Type B pancreatic cell (in vitro differentiated cells): ENCODE results near the gene KCNA4. TPM values are rescaled to one million over a fixed set of nuclear protein-coding genes. Genes with fewer than 3 reads are reported as not detected.

Source experiments
- DNase-seq: peaks from one replicate; pipeline ENCODE4 v3.0.0; 2021; ENCODE audit warnings: mixed read lengths; ENCODE audit not compliant: unreplicated experiment; ENCODE audit errors: extremely low spot score
- H3K27ac Mint-ChIP-seq: 2 replicates; pipeline ENCODE4 v1.8.0; 2021; ENCODE audit warnings: mild to moderate bottlenecking, mixed read lengths
- H3K27me3 Mint-ChIP-seq: 2 replicates; pipeline ENCODE4 v1.8.0; 2021; ENCODE audit warnings: mixed read lengths
- H3K36me3 Mint-ChIP-seq: 2 replicates; pipeline ENCODE4 v1.8.0; 2021; ENCODE audit warnings: mixed read lengths
- H3K4me1 Mint-ChIP-seq: one replicate; pipeline ENCODE4 v1.8.0; 2021; ENCODE audit warnings: mixed read lengths; ENCODE audit not compliant: unreplicated experiment
- H3K4me3 Mint-ChIP-seq: 2 replicates; pipeline ENCODE4 v1.8.0; 2021; ENCODE audit warnings: mild to moderate bottlenecking, mixed read lengths
- H3K9me3 Mint-ChIP-seq: 2 replicates; pipeline ENCODE4 v1.8.0; 2021; ENCODE audit warnings: mixed read lengths
- total RNA-seq: library from RNA; stranded (reverse); gene quantifications from 2 replicates; pipeline ENCODE4 v1.2.1, GENCODE V29; 2021; ENCODE audit warnings: low replicate concordance
- TF ChIP-seq, protein P1 (sequence below): fragments of 200-600 bp; sonication (generic); conservative IDR thresholded peaks from 2 replicates; pipeline ENCODE4 v1.5.0; 2021; ENCODE audit warnings: antibody characterized with exemption, mild to moderate bottlenecking

Gene KCNA4
- total RNA-seq, 1 donor from 2014 or later = 2.1 TPM

- H3K4me3 Mint-ChIP-seq = no peak overlapping the region
- H3K9me3 Mint-ChIP-seq = no peaks in the 10 kb centered on the region
- H3K36me3 Mint-ChIP-seq = no peaks in the 10 kb centered on the region
- H3K27ac Mint-ChIP-seq = no peak overlapping the region
- no peaks in the 10 kb centered on the region for H3K4me1 Mint-ChIP-seq
- TF ChIP-seq, protein P1, sequence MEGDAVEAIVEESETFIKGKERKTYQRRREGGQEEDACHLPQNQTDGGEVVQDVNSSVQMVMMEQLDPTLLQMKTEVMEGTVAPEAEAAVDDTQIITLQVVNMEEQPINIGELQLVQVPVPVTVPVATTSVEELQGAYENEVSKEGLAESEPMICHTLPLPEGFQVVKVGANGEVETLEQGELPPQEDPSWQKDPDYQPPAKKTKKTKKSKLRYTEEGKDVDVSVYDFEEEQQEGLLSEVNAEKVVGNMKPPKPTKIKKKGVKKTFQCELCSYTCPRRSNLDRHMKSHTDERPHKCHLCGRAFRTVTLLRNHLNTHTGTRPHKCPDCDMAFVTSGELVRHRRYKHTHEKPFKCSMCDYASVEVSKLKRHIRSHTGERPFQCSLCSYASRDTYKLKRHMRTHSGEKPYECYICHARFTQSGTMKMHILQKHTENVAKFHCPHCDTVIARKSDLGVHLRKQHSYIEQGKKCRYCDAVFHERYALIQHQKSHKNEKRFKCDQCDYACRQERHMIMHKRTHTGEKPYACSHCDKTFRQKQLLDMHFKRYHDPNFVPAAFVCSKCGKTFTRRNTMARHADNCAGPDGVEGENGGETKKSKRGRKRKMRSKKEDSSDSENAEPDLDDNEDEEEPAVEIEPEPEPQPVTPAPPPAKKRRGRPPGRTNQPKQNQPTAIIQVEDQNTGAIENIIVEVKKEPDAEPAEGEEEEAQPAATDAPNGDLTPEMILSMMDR = no peak
- H3K27me3 Mint-ChIP-seq = peaks cover 14% of the 10 kb centered on the region
- no peak for DNase-seq
Measured at GRCh38 chr11:30009060-30009459, 7.8 kb downstream of the KCNA4 start.

GRCh38 chr11:30006876-30007275 is 10.0 kb downstream of the KCNA4 start:
- no peak overlapping the region for H3K27ac Mint-ChIP-seq
- H3K4me1 Mint-ChIP-seq = no peaks in the 10 kb centered on the region
- no peak overlapping the region for H3K4me3 Mint-ChIP-seq
- H3K9me3 Mint-ChIP-seq = no peaks in the 10 kb centered on the region
- H3K36me3 Mint-ChIP-seq = no peaks in the 10 kb centered on the region
- peaks cover 26% of the 10 kb centered on the region for H3K27me3 Mint-ChIP-seq
- TF ChIP-seq, protein P1 = no peak
- DNase-seq = no peak

- peaks cover 23% of the 10 kb centered on the region for H3K27me3 Mint-ChIP-seq
- no peak for DNase-seq
- no peaks in the 10 kb centered on the region for H3K36me3 Mint-ChIP-seq
- H3K9me3 Mint-ChIP-seq = no peaks in the 10 kb centered on the region
- H3K4me3 Mint-ChIP-seq = no peak overlapping the region
- TF ChIP-seq, protein P1 = no peak
- peaks cover 6% of the 10 kb centered on the region for H3K4me1 Mint-ChIP-seq
- no peak overlapping the region for H3K27ac Mint-ChIP-seq
Measured at GRCh38 chr11:30002157-30002785, 14.6 kb downstream of the KCNA4 start.

GRCh38 chr11:30000986-30001750 is 15.7 kb downstream of the KCNA4 start:
- H3K36me3 Mint-ChIP-seq = no peaks in the 10 kb centered on the region
- TF ChIP-seq, protein P1 = no peak
- H3K4me1 Mint-ChIP-seq = peaks cover 6% of the 10 kb centered on the region

GRCh38 chr11:29996016-29996415 is 20.8 kb downstream of the KCNA4 start:
- peaks cover 2% of the 10 kb centered on the region for H3K27me3 Mint-ChIP-seq
- DNase-seq = no peak
- TF ChIP-seq, protein P1 = no peak
- no peaks in the 10 kb centered on the region for H3K9me3 Mint-ChIP-seq
- no peak overlapping the region for H3K27ac Mint-ChIP-seq
- H3K4me1 Mint-ChIP-seq = peaks cover under 1% of the 10 kb centered on the region
- H3K4me3 Mint-ChIP-seq = no peak overlapping the region
- H3K36me3 Mint-ChIP-seq = no peaks in the 10 kb centered on the region

More at GRCh38 chr11:30000986-30001750, 15.7 kb downstream of the KCNA4 start:
- Mint-ChIP-seq H3K27ac (no peak overlapping the region), H3K9me3 (no peaks in the 10 kb centered on the region), H3K4me3 (no peak overlapping the region), H3K27me3 (peaks cover 21% of the 10 kb centered on the region)
- DNase-seq = no peak
